Measurements from ENCODE around the gene HDGFL1. TPM values are rescaled to one million over a fixed set of nuclear protein-coding genes. Genes with fewer than 3 reads are reported as not detected.

The HDGFL1 gene
- total RNA-seq, 1 donor from 2014 or later = not detected

- Mint-ChIP-seq H3K27me3 (ENCODE audit: unreplicated experiment) (no peaks in the 10 kb centered on the region), H3K4me1 (ENCODE audit: unreplicated experiment) (peaks cover 16% of the 10 kb centered on the region), H3K36me3 (ENCODE audit: unreplicated experiment) (no peaks in the 10 kb centered on the region), H3K9me3 (ENCODE audit: unreplicated experiment) (peaks cover 6% of the 10 kb centered on the region), H3K27ac (ENCODE audit: unreplicated experiment) (no peak overlapping the region), H3K4me3 (ENCODE audit: unreplicated experiment) (no peak overlapping the region)
- no peak for DNase-seq (ENCODE audit: extremely low spot score, unreplicated experiment)
- TF ChIP-seq CTCF (IDR thresholded peaks at IDR 0.05) = no peak
These were observed 13.1 kb upstream of the HDGFL1 start for GRCh38 chr6:22556266-22556665.

GRCh38 chr6:22557007-22557406 is 12.4 kb upstream of the HDGFL1 start:
- H3K4me3 Mint-ChIP-seq (ENCODE audit: unreplicated experiment) = no peak overlapping the region
- H3K27me3 Mint-ChIP-seq (ENCODE audit: unreplicated experiment) = no peaks in the 10 kb centered on the region
- H3K27ac Mint-ChIP-seq (ENCODE audit: unreplicated experiment) = no peak overlapping the region
- H3K9me3 Mint-ChIP-seq (ENCODE audit: unreplicated experiment) = peaks cover 6% of the 10 kb centered on the region
- peaks cover 9% of the 10 kb centered on the region for H3K4me1 Mint-ChIP-seq (ENCODE audit: unreplicated experiment)
- DNase-seq (ENCODE audit: extremely low spot score, unreplicated experiment) = no peak
- no peak for TF ChIP-seq CTCF (IDR thresholded peaks at IDR 0.05)
- H3K36me3 Mint-ChIP-seq (ENCODE audit: unreplicated experiment) = no peaks in the 10 kb centered on the region

GRCh38 chr6:22558288-22558882 is 11.0 kb upstream of the HDGFL1 start:
- Mint-ChIP-seq H3K4me1 (ENCODE audit: unreplicated experiment) (peaks cover 15% of the 10 kb centered on the region), H3K27me3 (ENCODE audit: unreplicated experiment) (no peaks in the 10 kb centered on the region), H3K36me3 (ENCODE audit: unreplicated experiment) (no peaks in the 10 kb centered on the region), H3K9me3 (ENCODE audit: unreplicated experiment) (peaks cover 4% of the 10 kb centered on the region), H3K4me3 (ENCODE audit: unreplicated experiment) (no peak overlapping the region), H3K27ac (ENCODE audit: unreplicated experiment) (no peak overlapping the region)
- no peak for DNase-seq (ENCODE audit: extremely low spot score, unreplicated experiment)
- no peak for TF ChIP-seq CTCF (IDR thresholded peaks at IDR 0.05)

- H3K4me3 Mint-ChIP-seq (ENCODE audit: unreplicated experiment) = no peak overlapping the region
- peaks cover 3% of the 10 kb centered on the region for H3K9me3 Mint-ChIP-seq (ENCODE audit: unreplicated experiment)
- H3K4me1 Mint-ChIP-seq (ENCODE audit: unreplicated experiment) = peaks cover 1% of the 10 kb centered on the region
- TF ChIP-seq CTCF (IDR thresholded peaks at IDR 0.05) = no peak
- DNase-seq (ENCODE audit: extremely low spot score, unreplicated experiment) = no peak
- no peaks in the 10 kb centered on the region for H3K27me3 Mint-ChIP-seq (ENCODE audit: unreplicated experiment)
- H3K27ac Mint-ChIP-seq (ENCODE audit: unreplicated experiment) = no peak overlapping the region
- peaks cover 3% of the 10 kb centered on the region for H3K36me3 Mint-ChIP-seq (ENCODE audit: unreplicated experiment)
These were observed 512 bp upstream of the HDGFL1 start for GRCh38 chr6:22568854-22569253.

GRCh38 chr6:22570185-22570551 is 802 bp downstream of the HDGFL1 start:
- H3K27me3 Mint-ChIP-seq (ENCODE audit: unreplicated experiment) = no peaks in the 10 kb centered on the region
- no peak for TF ChIP-seq CTCF (IDR thresholded peaks at IDR 0.05)
- no peak overlapping the region for H3K27ac Mint-ChIP-seq (ENCODE audit: unreplicated experiment)
- peaks cover 3% of the 10 kb centered on the region for H3K36me3 Mint-ChIP-seq (ENCODE audit: unreplicated experiment)
- DNase-seq (ENCODE audit: extremely low spot score, unreplicated experiment) = no peak
- H3K4me3 Mint-ChIP-seq (ENCODE audit: unreplicated experiment) = no peak overlapping the region
- H3K9me3 Mint-ChIP-seq (ENCODE audit: unreplicated experiment) = peaks cover 3% of the 10 kb centered on the region
- peaks cover 2% of the 10 kb centered on the region for H3K4me1 Mint-ChIP-seq (ENCODE audit: unreplicated experiment)

Data from osteocyte (in vitro differentiated cells).